SK-N-SH (cell line): ENCODE measurements around the gene IQSEC1. TPM values are rescaled to one million over a fixed set of nuclear protein-coding genes. Genes with fewer than 3 reads are reported as not detected.

ENCODE experiments used
- CTCF ChIA-PET: fragments of 300-600, 350-600 bp; formaldehyde crosslinking; extraction: SDS; loops from one replicate; lab custom pipeline; 2021; lab: Yijun Ruan, JAX
- POLR2A ChIA-PET: fragments of 350-600 bp; sonication (Branson Sonifier 250); formaldehyde crosslinking; extraction: SDS; loops from one replicate; lab custom pipeline; 2020; ENCODE audit warnings: antibody characterized with exemption, inconsistent platforms; lab: Yijun Ruan, JAX
- DNase-seq: peaks from one replicate; pipeline ENCODE4 v3.0.0; 2012
- H2AFZ ChIP-seq: fragments of 200-600 bp; sonication (generic); 2 replicates; pipeline ENCODE4 v1.8.1; 2016; ENCODE audit warnings: antibody characterized with exemption, mild to moderate bottlenecking, low read depth
- H3F3A ChIP-seq: fragments of 200-600 bp; sonication (generic); replicated peaks from 2 replicates; pipeline ENCODE3; 2016; ENCODE audit warnings: antibody characterized with exemption, mild to moderate bottlenecking; ENCODE audit not compliant: insufficient read depth
- H3K27ac ChIP-seq, 2 experiments: fragments of 200-500 bp in 1 of 2; fragments of 200-600 bp in 1 of 2; sonication (Bioruptor generic) in 1 of 2; sonication (generic), shearing (Covaris generic) in 1 of 2; 2 replicates each; pipeline versions ENCODE4 v1.5.1 to v1.6.1; 2014 to 2016; ENCODE audit warnings: low read depth in 2 of 2, inconsistent platforms in 1 of 2, low read length in 1 of 2, mild to moderate bottlenecking in 1 of 2, mixed read lengths in 1 of 2
- H3K27me3 ChIP-seq: fragments of 200-600 bp; sonication (generic), shearing (Covaris generic); 2 replicates; pipeline ENCODE4 v1.6.1; 2016; ENCODE audit warnings: mixed run types; ENCODE audit not compliant: insufficient read depth
- H3K36me3 ChIP-seq, 2 experiments: fragments of 200-500 bp in 1 of 2; fragments of 200-600 bp in 1 of 2; sonication (Bioruptor generic) in 1 of 2; sonication (generic) in 1 of 2; replicated peaks in 1 of 2; 2 replicates each; pipeline versions ENCODE3 to v1.5.1; 2014 to 2016; ENCODE audit warnings: low read length in 1 of 2, mild to moderate bottlenecking in 1 of 2; ENCODE audit not compliant: insufficient read depth in 2 of 2, control insufficient read depth in 1 of 2
- H3K4me1 ChIP-seq, 2 experiments: fragments of 200-500 bp in 1 of 2; fragments of 200-600 bp in 1 of 2; sonication (Bioruptor generic) in 1 of 2; sonication (generic), shearing (Covaris generic) in 1 of 2; 2 replicates each; pipeline versions ENCODE4 v1.5.1 to v1.6.1; 2014 to 2016; ENCODE audit warnings: low read depth in 1 of 2, low read length in 1 of 2, mixed run types in 1 of 2; ENCODE audit not compliant: insufficient read depth in 2 of 2, control insufficient read depth in 1 of 2
- H3K4me2 ChIP-seq: fragments of 200-600 bp; sonication (generic), shearing (Covaris generic); 2 replicates; pipeline ENCODE4 v1.6.1; 2017; ENCODE audit warnings: mixed run types
- H3K4me3 ChIP-seq, 2 experiments: fragments of 200-500 bp in 1 of 2; fragments of 200-600 bp in 1 of 2; sonication (Bioruptor generic) in 1 of 2; sonication (generic), shearing (Covaris generic) in 1 of 2; 2 replicates each; pipeline versions ENCODE4 v1.5.1 to v1.8.1; 2014 to 2016; ENCODE audit warnings: low read depth in 2 of 2, inconsistent platforms in 1 of 2, low read length in 1 of 2, mild to moderate bottlenecking in 1 of 2, mixed read lengths in 1 of 2, moderate library complexity in 1 of 2
- H3K79me2 ChIP-seq: fragments of 200-600 bp; sonication (generic); 2 replicates; pipeline ENCODE4 v1.8.1; 2017; ENCODE audit warnings: mild to moderate bottlenecking; ENCODE audit not compliant: insufficient read depth
- H3K9ac ChIP-seq: fragments of 200-600 bp; sonication (generic); 2 replicates; pipeline ENCODE4 v1.6.1; 2017; ENCODE audit warnings: mixed run types
- H3K9me2 ChIP-seq: fragments of 200-600 bp; sonication (generic); 2 replicates; pipeline ENCODE4 v1.6.1; 2017; ENCODE audit warnings: mixed run types
- H3K9me3 ChIP-seq: fragments of 200-600 bp; sonication (generic); 2 replicates; pipeline ENCODE4 v1.6.1; 2017; ENCODE audit warnings: mixed run types, mild to moderate bottlenecking, moderate library complexity
- H4K20me1 ChIP-seq: fragments of 200-600 bp; sonication (generic); 2 replicates; pipeline ENCODE4 v1.6.1; 2017; ENCODE audit warnings: mild to moderate bottlenecking, mixed run types; ENCODE audit not compliant: insufficient read depth
- CHD2 ChIP-seq: fragments of 150-350 bp; IDR thresholded peaks from 2 replicates; pipeline ENCODE4 v1.6.1; 2018; ENCODE audit warnings: low read length; ENCODE audit not compliant: partially characterized antibody
- CTCF ChIP-seq: fragments of 200-600 bp; sonication (generic); IDR thresholded peaks from 2 replicates; pipeline ENCODE4 v1.6.1; 2017; ENCODE audit warnings: antibody characterized with exemption, mild to moderate bottlenecking, moderate library complexity
- ELF1 ChIP-seq: IDR thresholded peaks from 2 replicates; pipeline ENCODE4 v1.4.0; 2012
- FOSL2 ChIP-seq: IDR thresholded peaks from 2 replicates; pipeline ENCODE4 v1.4.0; 2012; ENCODE audit warnings: low read depth, mild to moderate bottlenecking, moderate library complexity, borderline replicate concordance
- FOXJ3 ChIP-seq: sonication (generic); formaldehyde crosslinking; IDR thresholded peaks from 2 replicates; pipeline ENCODE4 v1.5.1; 2020; ENCODE audit warnings: mild to moderate bottlenecking, missing genetic modification reagents
- FOXM1 ChIP-seq: IDR thresholded peaks from 2 replicates; pipeline ENCODE4 v1.4.0; 2012; ENCODE audit warnings: low read depth, mild to moderate bottlenecking
- GATA2 ChIP-seq: sonication (generic); formaldehyde crosslinking; IDR thresholded peaks from 2 replicates; pipeline ENCODE4 v1.5.0; 2020; ENCODE audit warnings: mild to moderate bottlenecking, missing genetic modification reagents
- JUND ChIP-seq: IDR thresholded peaks from 2 replicates; pipeline ENCODE4 v1.4.0; 2012
- MEF2A ChIP-seq: IDR thresholded peaks from 2 replicates; pipeline ENCODE4 v1.4.0; 2012; ENCODE audit warnings: low read depth, borderline replicate concordance
- MXI1 ChIP-seq: IDR thresholded peaks from 2 replicates; pipeline ENCODE4 v1.6.1; 2012; ENCODE audit warnings: mild to moderate bottlenecking, low read depth, low read length, improper control_type of control experiment
- POLR2AphosphoS5 ChIP-seq: IDR thresholded peaks from 2 replicates; pipeline ENCODE4 v1.6.1; 2012; ENCODE audit warnings: low read depth, low read length
- RAD21 ChIP-seq: IDR thresholded peaks from 2 replicates; pipeline ENCODE4 v1.6.1; 2012; ENCODE audit warnings: mild to moderate bottlenecking, low read length
- RFX5 ChIP-seq: IDR thresholded peaks from 2 replicates; pipeline ENCODE4 v1.6.1; 2012; ENCODE audit warnings: mild to moderate bottlenecking, improper control_type of control experiment, low read length
- SIN3A ChIP-seq: IDR thresholded peaks from 2 replicates; pipeline ENCODE4 v1.6.1; 2012; ENCODE audit warnings: low read depth, mild to moderate bottlenecking, low read length, moderate library complexity, borderline replicate concordance
- TAF1 ChIP-seq: IDR thresholded peaks from 2 replicates; pipeline ENCODE4 v1.6.1; 2012; ENCODE audit warnings: low read depth, mild to moderate bottlenecking, low read length, moderate library complexity, borderline replicate concordance
- TCF12 ChIP-seq: IDR thresholded peaks from 2 replicates; pipeline ENCODE4 v1.4.0; 2012
- TEAD4 ChIP-seq: IDR thresholded peaks from 2 replicates; pipeline ENCODE4 v1.4.0; 2012; ENCODE audit warnings: mild to moderate bottlenecking, borderline replicate concordance; ENCODE audit not compliant: insufficient read depth
- YY1 ChIP-seq: IDR thresholded peaks from 2 replicates; pipeline ENCODE4 v1.4.0; 2012; ENCODE audit warnings: low read depth, mild to moderate bottlenecking
- WGBS: methylation state at CpG from one replicate; pipeline ENCODE4 v1.1.6; 2017; ENCODE audit warnings: low lambda C conversion rate; 5-methylcytosine and 5-hydroxymethylcytosine counted together
- polyA plus RNA-seq, 3 experiments: library from polyadenylated mRNA; depleted of rRNA; stranded (reverse); fragments of >200 nt; gene quantifications; 2 replicates each; pipeline ENCODE4 v1.2.3, GENCODE V29; 2012
- TF ChIP-seq, protein P1 (sequence below): IDR thresholded peaks from 2 replicates; pipeline ENCODE4 v1.6.1; 2012; ENCODE audit warnings: mild to moderate bottlenecking, low read depth, low read length, moderate library complexity
- TF ChIP-seq, protein P2 (sequence below): IDR thresholded peaks from 2 replicates; pipeline ENCODE4 v1.4.0; 2012; ENCODE audit warnings: low read depth, borderline replicate concordance

The IQSEC1 gene
- polyA plus RNA-seq, 1 of the 3 experiments (the other 2 are of a cell fraction), result 6.2 TPM

DNA sequence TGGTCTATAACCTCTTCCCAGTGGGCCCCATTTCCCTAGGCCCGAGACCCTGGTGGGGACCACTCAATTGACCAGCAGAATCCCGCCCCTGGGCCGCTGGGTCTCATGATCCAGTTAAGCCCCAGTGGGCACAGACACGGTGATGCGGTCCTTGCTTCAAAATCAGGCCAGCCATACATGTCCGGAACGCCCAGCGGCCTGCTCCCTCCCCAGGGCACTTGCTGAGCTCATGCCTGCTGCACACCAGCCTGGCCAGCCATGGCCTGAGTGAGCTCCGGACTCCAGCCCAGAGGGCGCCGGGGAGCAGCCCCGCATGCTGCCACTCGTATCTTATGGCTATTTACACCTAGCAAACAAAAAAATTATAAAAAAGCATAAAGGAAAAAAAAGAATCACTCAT is 34.4 kb upstream of the IQSEC1 start:
- no peak overlapping the region for H2AFZ ChIP-seq
- 75% methylated on average over 6 of the region's 13 CpGs for WGBS

More for the DNA sequence above, 34.4 kb upstream of the IQSEC1 start:
- DNase-seq, result no peak
- ChIA-PET POLR2A (no interaction called here), CTCF (interaction anchor here (1.0 to 1.5 kb wide), 2 partner anchors 12 to 13 kb away, joined by 3 read pairs; no protein-coding TSS in a partner anchor)
- no peaks in the 10 kb centered on the region for H3K9me3 ChIP-seq
- TF ChIP-seq YY1 (no peak), JUND (no peak), FOSL2 (no peak), SIN3A (no peak), MEF2A (no peak), POLR2AphosphoS5 (no peak), ELF1 (no peak), CHD2 (no peak), FOXJ3 (CRISPR knock-in tag) (no peak), CTCF (no peak), TAF1 (no peak), GATA2 (CRISPR knock-in tag) (no peak), TCF12 (no peak), RFX5 (no peak), RAD21 (no peak), TEAD4 (no peak), FOXM1 (no peak), MXI1 (no peak)
- TF ChIP-seq, protein P1, sequence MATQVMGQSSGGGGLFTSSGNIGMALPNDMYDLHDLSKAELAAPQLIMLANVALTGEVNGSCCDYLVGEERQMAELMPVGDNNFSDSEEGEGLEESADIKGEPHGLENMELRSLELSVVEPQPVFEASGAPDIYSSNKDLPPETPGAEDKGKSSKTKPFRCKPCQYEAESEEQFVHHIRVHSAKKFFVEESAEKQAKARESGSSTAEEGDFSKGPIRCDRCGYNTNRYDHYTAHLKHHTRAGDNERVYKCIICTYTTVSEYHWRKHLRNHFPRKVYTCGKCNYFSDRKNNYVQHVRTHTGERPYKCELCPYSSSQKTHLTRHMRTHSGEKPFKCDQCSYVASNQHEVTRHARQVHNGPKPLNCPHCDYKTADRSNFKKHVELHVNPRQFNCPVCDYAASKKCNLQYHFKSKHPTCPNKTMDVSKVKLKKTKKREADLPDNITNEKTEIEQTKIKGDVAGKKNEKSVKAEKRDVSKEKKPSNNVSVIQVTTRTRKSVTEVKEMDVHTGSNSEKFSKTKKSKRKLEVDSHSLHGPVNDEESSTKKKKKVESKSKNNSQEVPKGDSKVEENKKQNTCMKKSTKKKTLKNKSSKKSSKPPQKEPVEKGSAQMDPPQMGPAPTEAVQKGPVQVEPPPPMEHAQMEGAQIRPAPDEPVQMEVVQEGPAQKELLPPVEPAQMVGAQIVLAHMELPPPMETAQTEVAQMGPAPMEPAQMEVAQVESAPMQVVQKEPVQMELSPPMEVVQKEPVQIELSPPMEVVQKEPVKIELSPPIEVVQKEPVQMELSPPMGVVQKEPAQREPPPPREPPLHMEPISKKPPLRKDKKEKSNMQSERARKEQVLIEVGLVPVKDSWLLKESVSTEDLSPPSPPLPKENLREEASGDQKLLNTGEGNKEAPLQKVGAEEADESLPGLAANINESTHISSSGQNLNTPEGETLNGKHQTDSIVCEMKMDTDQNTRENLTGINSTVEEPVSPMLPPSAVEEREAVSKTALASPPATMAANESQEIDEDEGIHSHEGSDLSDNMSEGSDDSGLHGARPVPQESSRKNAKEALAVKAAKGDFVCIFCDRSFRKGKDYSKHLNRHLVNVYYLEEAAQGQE, result no peak
- TF ChIP-seq, protein P2, sequence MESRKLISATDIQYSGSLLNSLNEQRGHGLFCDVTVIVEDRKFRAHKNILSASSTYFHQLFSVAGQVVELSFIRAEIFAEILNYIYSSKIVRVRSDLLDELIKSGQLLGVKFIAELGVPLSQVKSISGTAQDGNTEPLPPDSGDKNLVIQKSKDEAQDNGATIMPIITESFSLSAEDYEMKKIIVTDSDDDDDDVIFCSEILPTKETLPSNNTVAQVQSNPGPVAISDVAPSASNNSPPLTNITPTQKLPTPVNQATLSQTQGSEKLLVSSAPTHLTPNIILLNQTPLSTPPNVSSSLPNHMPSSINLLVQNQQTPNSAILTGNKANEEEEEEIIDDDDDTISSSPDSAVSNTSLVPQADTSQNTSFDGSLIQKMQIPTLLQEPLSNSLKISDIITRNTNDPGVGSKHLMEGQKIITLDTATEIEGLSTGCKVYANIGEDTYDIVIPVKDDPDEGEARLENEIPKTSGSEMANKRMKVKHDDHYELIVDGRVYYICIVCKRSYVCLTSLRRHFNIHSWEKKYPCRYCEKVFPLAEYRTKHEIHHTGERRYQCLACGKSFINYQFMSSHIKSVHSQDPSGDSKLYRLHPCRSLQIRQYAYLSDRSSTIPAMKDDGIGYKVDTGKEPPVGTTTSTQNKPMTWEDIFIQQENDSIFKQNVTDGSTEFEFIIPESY, result no peak
- no peaks in the 10 kb centered on the region for H3K9me2 ChIP-seq
- no peaks in the 10 kb centered on the region for H3K27me3 ChIP-seq
- peaks cover 0 to 4% of the 10 kb centered on the region in 2 experiments; a peak in 1 of 4 replicates for H3K4me1 ChIP-seq
- no peaks in the 10 kb centered on the region for H3K36me3 ChIP-seq
- H3F3A ChIP-seq, result no peaks in the 10 kb centered on the region
- no peak overlapping the region for H3K9ac ChIP-seq
- no peak overlapping the region for H3K4me2 ChIP-seq
- no peak overlapping the region for H3K4me3 ChIP-seq
- no peaks in the 10 kb centered on the region for H4K20me1 ChIP-seq
- H3K27ac ChIP-seq, result no peak overlapping the region
- no peaks in the 10 kb centered on the region for H3K79me2 ChIP-seq
